ENCODE results near the gene PHF2. TPM values are rescaled to one million over a fixed set of nuclear protein-coding genes. Genes with fewer than 3 reads are reported as not detected.

The PHF2 gene
- total and polyA plus RNA-seq, 2 of the 8 experiments (the other 6 are each of a cell fraction or from before 2014, with no cell fraction given) = 3.4 to 9.4 TPM

DNA sequence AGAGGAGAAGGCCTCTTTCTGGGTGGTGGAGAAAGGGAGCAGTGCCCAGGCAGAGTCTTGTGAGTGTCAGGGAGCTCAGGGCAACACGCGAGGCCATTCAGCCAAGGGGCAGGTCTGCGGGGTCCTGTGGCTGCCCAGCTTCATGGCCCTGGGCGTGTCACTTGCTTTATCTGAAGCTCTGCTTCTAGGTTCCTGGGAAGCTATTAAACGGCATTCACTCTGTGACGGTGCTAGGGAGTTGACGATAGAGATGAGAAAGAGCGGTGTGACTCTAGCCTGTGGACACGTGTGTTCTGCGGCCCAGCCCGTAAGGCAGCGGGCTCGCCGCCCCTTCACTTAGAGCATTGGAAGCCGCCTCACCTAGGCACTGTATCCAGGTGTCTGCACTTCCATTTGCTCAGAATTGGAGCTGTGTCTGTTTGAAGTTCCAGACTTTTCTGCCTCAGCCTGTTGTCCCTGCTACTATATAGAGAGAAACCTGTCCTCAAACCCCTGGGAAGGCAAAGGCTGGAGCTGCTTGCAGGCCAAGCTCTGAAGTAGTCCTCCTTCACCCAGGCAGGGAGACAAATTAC lies 88.3 kb downstream of the PHF2 start:
- Histone ChIP-seq H2AK5ac (ENCODE audit: low read depth, low read length) (no peak overlapping the region), H4K91ac (replicated peaks; ENCODE audit: insufficient read length, low read length) (no peak overlapping the region), H3K4ac (replicated peaks; ENCODE audit: insufficient read length, low read depth, low read length) (no peak overlapping the region), H2BK12ac (ENCODE audit: low read depth, low read length) (no peak overlapping the region), H3K4me3 (ENCODE audit: extremely low read depth in 1 of 4, insufficient read depth in 2 of 4, low read depth in 3 of 4, low read length in 4 of 4) (no peak overlapping the region), H3K79me2 (ENCODE audit: control insufficient read depth in 1 of 2, insufficient read depth in 2 of 2, low read length in 2 of 2) (no peaks in the 10 kb centered on the region), H4K8ac (ENCODE audit: extremely low read depth, insufficient read depth, low read length) (no peak overlapping the region), H3K56ac (replicated peaks; ENCODE audit: insufficient read length, low read depth, low read length) (no peak overlapping the region), H3K36me3 (ENCODE audit: control insufficient read depth in 2 of 4, insufficient read depth in 4 of 4, low read length in 3 of 4) (peaks cover 0 to 4% (median 0%) of the 10 kb centered on the region in 4 experiments; a peak in 2 of 8 replicates), H2BK15ac (ENCODE audit: low read length) (no peak overlapping the region), H3K27me3 (replicated peaks in 1 of 4; ENCODE audit: control insufficient read depth in 3 of 4, extremely low read depth in 1 of 4, insufficient read depth in 3 of 4, low read length in 3 of 4) (no peaks in the 10 kb centered on the region), H3K4me1 (replicated peaks in 1 of 4; ENCODE audit: control insufficient read depth in 3 of 4, insufficient read depth in 4 of 4, low read length in 3 of 4) (no peaks in the 10 kb centered on the region; a peak in 3 of 7 replicates), H4K5ac (ENCODE audit: insufficient read length, low read depth, low read length) (no peak overlapping the region), H3K9me3 (ENCODE audit: insufficient read depth in 2 of 2, low read depth in 1 of 2, low read length in 1 of 2) (no peaks in the 10 kb centered on the region), H3K4me2 (ENCODE audit: insufficient read depth in 1 of 2, low read depth in 2 of 2, low read length in 2 of 2) (no peak overlapping the region), H3K23me2 (ENCODE audit: low read depth, low read length) (peaks cover 13% of the 10 kb centered on the region; the same call in 1 of the 2 replicates), H3K9ac (replicated peaks in 1 of 4; ENCODE audit: extremely low read depth in 1 of 4, low read depth in 3 of 4, low read length in 3 of 4) (no peak overlapping the region), H2BK120ac (replicated peaks; ENCODE audit: low read depth, low read length) (no peak overlapping the region), H3K79me1 (ENCODE audit: low read depth, low read length) (no peaks in the 10 kb centered on the region), H2BK5ac (ENCODE audit: low read depth, low read length) (no peak overlapping the region), H2AFZ (ENCODE audit: low read length) (no peak overlapping the region), H2BK20ac (ENCODE audit: low read length) (no peak overlapping the region), H3K23ac (ENCODE audit: insufficient read length) (no peak overlapping the region), H3K27ac (ENCODE audit: low read depth, low read length) (no peak overlapping the region), H3K14ac (ENCODE audit: insufficient read length) (no peak overlapping the region), H4K20me1 (replicated peaks in 1 of 2; ENCODE audit: control insufficient read depth in 1 of 2, insufficient read depth in 2 of 2, low read length in 2 of 2) (peaks cover 0 to 13% of the 10 kb centered on the region in 2 experiments), H3K18ac (ENCODE audit: extremely low read depth, low read length) (no peak overlapping the region)
- ChIA-PET CTCF (ENCODE audit: partially characterized antibody) (interaction anchor here (0.9 to 1.6 kb wide), 9 partner anchors 9 to 98 kb away, joined by 3 to 6 read pairs (median 3); no protein-coding TSS in a partner anchor), POLR2A (ENCODE audit: partially characterized antibody) (no interaction called here)
- 90% methylated on average over 15 of the region's 15 CpGs; no CpG with 5 or more reads in 1 of the 2 experiments for WGBS, 2 experiments (ENCODE audit: extremely low coverage in 1 of 2, insufficient coverage in 1 of 2, insufficient read length in 1 of 2, insufficient replicate concordance in 2 of 2, low coverage in 1 of 2, low lambda C conversion rate in 2 of 2, missing lambda C conversion rate in 1 of 2)
- FAIRE-seq (no peak), DNase-seq (ENCODE audit: low read depth in 1 of 2, low spot score in 2 of 2) (no peak)
- TF ChIP-seq GTF2F1 (IDR thresholded peaks at IDR 0.05; ENCODE audit: borderline replicate concordance, low read depth, low read length) (no peak), SAP30 (IDR thresholded peaks at IDR 0.05; ENCODE audit: insufficient read depth, insufficient replicate concordance, low read length) (no peak)

Data from H1 (cell line).